Liver (tissue), 9 donors: ENCODE results near the gene HNRNPUL1. TPM values are rescaled to one million over a fixed set of nuclear protein-coding genes. Genes with fewer than 3 reads are reported as not detected.

Experiments
- DNase-seq: peaks from one replicate; pipeline ENCODE4 v3.0.0-alpha.2; 2017; ENCODE audit warnings: low spot score
- H3K27ac ChIP-seq, 2 donors: one replicate each; pipeline ENCODE4 v1.7.0; 2013; ENCODE audit warnings: inconsistent platforms in 2 of 2, low read length in 2 of 2, control low read depth in 1 of 2, low read depth in 1 of 2, mild to moderate bottlenecking in 1 of 2
- H3K27me3 ChIP-seq, 4 donors: one replicate each; pipeline versions ENCODE4 v1.6.1 to v1.7.0; 2013; ENCODE audit warnings: low read length in 3 of 4, inconsistent platforms in 1 of 4, mild to moderate bottlenecking in 1 of 4, moderate library complexity in 1 of 4; ENCODE audit not compliant: control insufficient read depth in 4 of 4, insufficient read depth in 4 of 4
- H3K36me3 ChIP-seq, 4 donors: one replicate each; pipeline versions ENCODE4 v1.6.1 to v1.7.0; 2013; ENCODE audit warnings: low read length in 3 of 4, mild to moderate bottlenecking in 3 of 4, low read depth in 1 of 4, moderate library complexity in 1 of 4; ENCODE audit not compliant: control insufficient read depth in 4 of 4, insufficient read depth in 3 of 4
- H3K4me1 ChIP-seq, 4 donors: one replicate each; pipeline versions ENCODE4 v1.6.1 to v1.7.0; 2013; ENCODE audit warnings: low read length in 3 of 4, mild to moderate bottlenecking in 3 of 4, moderate library complexity in 1 of 4; ENCODE audit not compliant: control insufficient read depth in 4 of 4, insufficient read depth in 4 of 4
- H3K4me3 ChIP-seq, 3 donors: one replicate each; pipeline versions ENCODE4 v1.6.1 to v1.7.0; 2013; ENCODE audit warnings: low read length in 3 of 3, control low read depth in 1 of 3, low read depth in 1 of 3, mild to moderate bottlenecking in 1 of 3
- H3K9ac ChIP-seq, 2 donors: one replicate each; pipeline ENCODE4 v1.7.0; 2013; ENCODE audit warnings: low read length in 2 of 2, mild to moderate bottlenecking in 2 of 2, moderate library complexity in 2 of 2, control low read depth in 1 of 2, low read depth in 1 of 2
- H3K9me3 ChIP-seq, 4 donors: one replicate each; pipeline versions ENCODE4 v1.6.1 to v1.7.0; 2013; ENCODE audit warnings: low read length in 3 of 4; ENCODE audit not compliant: control insufficient read depth in 4 of 4
- CTCF ChIP-seq: fragments of 150-350 bp; IDR thresholded peaks from 2 replicates; pipeline ENCODE4 v1.5.1; 2017; ENCODE audit warnings: improper control_type of control experiment, low read depth, low read length; ENCODE audit not compliant: missing input control
- EGR1 ChIP-seq, 2 donors: IDR thresholded peaks; 2 replicates each; pipeline ENCODE4 v1.6.1; 2016 to 2018; ENCODE audit warnings: antibody characterized with exemption in 2 of 2, low read depth in 2 of 2
- FOXA1 ChIP-seq: IDR thresholded peaks from 2 replicates; pipeline ENCODE4 v1.6.1; 2016; ENCODE audit warnings: antibody characterized with exemption
- FOXA2 ChIP-seq: IDR thresholded peaks from 2 replicates; pipeline ENCODE4 v1.6.1; 2016; ENCODE audit warnings: antibody characterized with exemption
- GABPA ChIP-seq, 2 donors: IDR thresholded peaks in 1 of 2; conservative IDR thresholded peaks in 1 of 2; 2 replicates each; pipeline ENCODE4 v1.6.1; 2016; ENCODE audit warnings: antibody characterized with exemption in 2 of 2, mild to moderate bottlenecking in 1 of 2, moderate library complexity in 1 of 2
- HNF4A ChIP-seq, 2 donors: conservative IDR thresholded peaks; 2 replicates each; pipeline ENCODE4 v1.6.1; 2016; ENCODE audit warnings: antibody characterized with exemption in 2 of 2, mild to moderate bottlenecking in 2 of 2
- HNF4G ChIP-seq: IDR thresholded peaks from 2 replicates; pipeline ENCODE4 v1.6.1; 2016; ENCODE audit warnings: antibody characterized with exemption
- JUND ChIP-seq, 2 donors: IDR thresholded peaks; 2 replicates each; pipeline ENCODE4 v1.6.1; 2016; ENCODE audit warnings: antibody characterized with exemption in 2 of 2
- MAX ChIP-seq: IDR thresholded peaks from 2 replicates; pipeline ENCODE4 v1.6.1; 2016; ENCODE audit warnings: antibody characterized with exemption
- NR2F2 ChIP-seq: IDR thresholded peaks from 2 replicates; pipeline ENCODE4 v1.6.1; 2016; ENCODE audit warnings: antibody characterized with exemption
- RXRA ChIP-seq, 2 donors: IDR thresholded peaks; 2 replicates each; pipeline ENCODE4 v1.6.1; 2017 to 2018; ENCODE audit warnings: antibody characterized with exemption in 2 of 2, mild to moderate bottlenecking in 1 of 2
- SP1 ChIP-seq: IDR thresholded peaks from 2 replicates; pipeline ENCODE4 v1.6.1; 2018; ENCODE audit warnings: antibody characterized with exemption, mild to moderate bottlenecking
- TAF1 ChIP-seq: conservative IDR thresholded peaks from 2 replicates; pipeline ENCODE4 v1.6.1; 2016; ENCODE audit warnings: antibody characterized with exemption, mild to moderate bottlenecking
- YY1 ChIP-seq: IDR thresholded peaks from 2 replicates; pipeline ENCODE4 v1.6.1; 2016; ENCODE audit warnings: antibody characterized with exemption, mild to moderate bottlenecking
- WGBS: extraction: QIAGEN DNeasy Blood & Tissue Kit; methylation state at CpG from one replicate; pipeline ENCODE4 v1.1.7; 2013; 5-methylcytosine and 5-hydroxymethylcytosine counted together
- polyA plus RNA-seq, 2 donors: library from polyadenylated mRNA; stranded (reverse) in 1 of 2; unstranded in 1 of 2; fragments of 200-250 nt in 1 of 2; fragments of >200 nt in 1 of 2; fragmentation: Nextera tagmentation in 1 of 2; extraction: Ambion mirVana in 1 of 2; gene quantifications; one replicate each; pipeline versions ENCODE4 v1.2.1 to v1.2.3, GENCODE V29; 2013 to 2015
- total RNA-seq, 2 donors: library from RNA; depleted of rRNA; stranded (reverse); fragments of >200 nt; gene quantifications; one replicate each; pipeline ENCODE4 v1.2.3, GENCODE V29; 2014
- TF ChIP-seq, protein P1 (sequence below): IDR thresholded peaks from 2 replicates; pipeline ENCODE4 v1.6.1; 2016; ENCODE audit warnings: antibody characterized with exemption
- TF ChIP-seq, protein P2 (sequence below): IDR thresholded peaks from 2 replicates; pipeline ENCODE4 v1.6.1; 2016; ENCODE audit warnings: antibody characterized with exemption
- TF ChIP-seq, protein P3 (sequence below): IDR thresholded peaks from 2 replicates; pipeline ENCODE4 v1.6.1; 2016; ENCODE audit warnings: antibody characterized with exemption, mild to moderate bottlenecking
- donor health status: healthy.
- donor health status: healthy.
- donor health status: healthy.
- donor health status: healthy.
- donor health status: healthy.

Gene HNRNPUL1
- total and polyA plus RNA-seq, 4 donors, result 34.9 to 80.2 (median 45.7) TPM

DNA sequence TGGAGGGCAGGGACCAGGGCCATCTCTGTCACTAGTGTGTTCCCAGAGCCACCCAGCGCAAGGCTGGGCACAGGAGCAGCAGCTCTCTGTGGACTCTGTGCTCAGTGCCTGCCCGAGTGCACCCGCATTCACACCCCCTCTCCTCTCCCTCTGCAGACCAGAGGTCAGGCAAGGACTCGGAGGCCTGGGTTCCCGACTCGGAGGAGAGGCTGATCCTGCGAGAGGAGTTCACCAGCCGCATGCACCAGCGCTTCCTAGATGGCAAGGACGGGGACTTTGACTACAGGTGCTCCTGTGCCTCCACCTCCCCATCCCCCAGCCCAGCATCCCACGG lies 56.0 kb downstream of the HNRNPUL1 start:
- no peak overlapping the region for H3K9ac ChIP-seq
- no peak for DNase-seq
- H3K4me3 ChIP-seq, result no peak overlapping the region
- WGBS, result 91% methylated on average over 11 of the region's 11 CpGs
- no peak overlapping the region for H3K27ac ChIP-seq
- H3K4me1 ChIP-seq, result peaks cover 3 to 24% (median 12%) of the 10 kb centered on the region in 4 donors
- H3K36me3 ChIP-seq, result peaks cover 3 to 45% (median 27%) of the 10 kb centered on the region in 4 donors
- no peaks in the 10 kb centered on the region for H3K27me3 ChIP-seq
- no peaks in the 10 kb centered on the region for H3K9me3 ChIP-seq
- TF ChIP-seq SP1 (no peak), TAF1 (no peak), GABPA (IDR thresholded peaks at IDR 0.05 in 1 of 2, conservative IDR thresholded peaks at IDR 0.05 in 1 of 2) (no peak), FOXA1 (no peak), JUND (IDR thresholded peaks at IDR 0.05) (no peak), HNF4A (conservative IDR thresholded peaks at IDR 0.05) (no peak), MAX (no peak), NR2F2 (no peak), RXRA (IDR thresholded peaks at IDR 0.05) (no peak), YY1 (no peak), FOXA2 (no peak)
- TF ChIP-seq, protein P1, sequence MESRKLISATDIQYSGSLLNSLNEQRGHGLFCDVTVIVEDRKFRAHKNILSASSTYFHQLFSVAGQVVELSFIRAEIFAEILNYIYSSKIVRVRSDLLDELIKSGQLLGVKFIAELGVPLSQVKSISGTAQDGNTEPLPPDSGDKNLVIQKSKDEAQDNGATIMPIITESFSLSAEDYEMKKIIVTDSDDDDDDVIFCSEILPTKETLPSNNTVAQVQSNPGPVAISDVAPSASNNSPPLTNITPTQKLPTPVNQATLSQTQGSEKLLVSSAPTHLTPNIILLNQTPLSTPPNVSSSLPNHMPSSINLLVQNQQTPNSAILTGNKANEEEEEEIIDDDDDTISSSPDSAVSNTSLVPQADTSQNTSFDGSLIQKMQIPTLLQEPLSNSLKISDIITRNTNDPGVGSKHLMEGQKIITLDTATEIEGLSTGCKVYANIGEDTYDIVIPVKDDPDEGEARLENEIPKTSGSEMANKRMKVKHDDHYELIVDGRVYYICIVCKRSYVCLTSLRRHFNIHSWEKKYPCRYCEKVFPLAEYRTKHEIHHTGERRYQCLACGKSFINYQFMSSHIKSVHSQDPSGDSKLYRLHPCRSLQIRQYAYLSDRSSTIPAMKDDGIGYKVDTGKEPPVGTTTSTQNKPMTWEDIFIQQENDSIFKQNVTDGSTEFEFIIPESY, result no peak
- TF ChIP-seq, protein P2, sequence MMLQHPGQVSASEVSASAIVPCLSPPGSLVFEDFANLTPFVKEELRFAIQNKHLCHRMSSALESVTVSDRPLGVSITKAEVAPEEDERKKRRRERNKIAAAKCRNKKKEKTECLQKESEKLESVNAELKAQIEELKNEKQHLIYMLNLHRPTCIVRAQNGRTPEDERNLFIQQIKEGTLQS, result no peak
- TF ChIP-seq, protein P3, sequence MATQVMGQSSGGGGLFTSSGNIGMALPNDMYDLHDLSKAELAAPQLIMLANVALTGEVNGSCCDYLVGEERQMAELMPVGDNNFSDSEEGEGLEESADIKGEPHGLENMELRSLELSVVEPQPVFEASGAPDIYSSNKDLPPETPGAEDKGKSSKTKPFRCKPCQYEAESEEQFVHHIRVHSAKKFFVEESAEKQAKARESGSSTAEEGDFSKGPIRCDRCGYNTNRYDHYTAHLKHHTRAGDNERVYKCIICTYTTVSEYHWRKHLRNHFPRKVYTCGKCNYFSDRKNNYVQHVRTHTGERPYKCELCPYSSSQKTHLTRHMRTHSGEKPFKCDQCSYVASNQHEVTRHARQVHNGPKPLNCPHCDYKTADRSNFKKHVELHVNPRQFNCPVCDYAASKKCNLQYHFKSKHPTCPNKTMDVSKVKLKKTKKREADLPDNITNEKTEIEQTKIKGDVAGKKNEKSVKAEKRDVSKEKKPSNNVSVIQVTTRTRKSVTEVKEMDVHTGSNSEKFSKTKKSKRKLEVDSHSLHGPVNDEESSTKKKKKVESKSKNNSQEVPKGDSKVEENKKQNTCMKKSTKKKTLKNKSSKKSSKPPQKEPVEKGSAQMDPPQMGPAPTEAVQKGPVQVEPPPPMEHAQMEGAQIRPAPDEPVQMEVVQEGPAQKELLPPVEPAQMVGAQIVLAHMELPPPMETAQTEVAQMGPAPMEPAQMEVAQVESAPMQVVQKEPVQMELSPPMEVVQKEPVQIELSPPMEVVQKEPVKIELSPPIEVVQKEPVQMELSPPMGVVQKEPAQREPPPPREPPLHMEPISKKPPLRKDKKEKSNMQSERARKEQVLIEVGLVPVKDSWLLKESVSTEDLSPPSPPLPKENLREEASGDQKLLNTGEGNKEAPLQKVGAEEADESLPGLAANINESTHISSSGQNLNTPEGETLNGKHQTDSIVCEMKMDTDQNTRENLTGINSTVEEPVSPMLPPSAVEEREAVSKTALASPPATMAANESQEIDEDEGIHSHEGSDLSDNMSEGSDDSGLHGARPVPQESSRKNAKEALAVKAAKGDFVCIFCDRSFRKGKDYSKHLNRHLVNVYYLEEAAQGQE, result no peak

- DNase-seq, result no peak
- TF ChIP-seq SP1 (no peak), MAX (no peak), RXRA (IDR thresholded peaks at IDR 0.05) (no peak), CTCF (no peak), FOXA1 (no peak), HNF4A (conservative IDR thresholded peaks at IDR 0.05) (no peak), FOXA2 (no peak), JUND (IDR thresholded peaks at IDR 0.05) (no peak), HNF4G (no peak), EGR1 (IDR thresholded peaks at IDR 0.05; ENCODE audit: low read depth in 2 of 2) (no peak), YY1 (no peak)
- TF ChIP-seq, protein P2, result no peak
- TF ChIP-seq, protein P1, result no peak
- TF ChIP-seq, protein P3, result no peak
- no peak overlapping the region for H3K4me3 ChIP-seq
- H3K9ac ChIP-seq, result no peak overlapping the region
- H3K27ac ChIP-seq, result no peak overlapping the region
- H3K4me1 ChIP-seq, result peaks cover 3 to 28% (median 14%) of the 10 kb centered on the region in 4 donors
- no peaks in the 10 kb centered on the region for H3K27me3 ChIP-seq
- 89% methylated on average over 4 of the region's 4 CpGs for WGBS
- H3K9me3 ChIP-seq, result no peaks in the 10 kb centered on the region
- peaks cover 3 to 45% (median 27%) of the 10 kb centered on the region in 4 donors for H3K36me3 ChIP-seq
Observed at GRCh38 chr19:41320568-41320967, 56.4 kb downstream of the HNRNPUL1 start.
